ENCODE data around the gene ISM1. TPM values are rescaled to one million over a fixed set of nuclear protein-coding genes. Genes with fewer than 3 reads are reported as not detected.

The ISM1 gene
- total RNA-seq, 4 donors from 2014 or later, result 0.55 to 0.64 TPM; not detected in 2

DNA sequence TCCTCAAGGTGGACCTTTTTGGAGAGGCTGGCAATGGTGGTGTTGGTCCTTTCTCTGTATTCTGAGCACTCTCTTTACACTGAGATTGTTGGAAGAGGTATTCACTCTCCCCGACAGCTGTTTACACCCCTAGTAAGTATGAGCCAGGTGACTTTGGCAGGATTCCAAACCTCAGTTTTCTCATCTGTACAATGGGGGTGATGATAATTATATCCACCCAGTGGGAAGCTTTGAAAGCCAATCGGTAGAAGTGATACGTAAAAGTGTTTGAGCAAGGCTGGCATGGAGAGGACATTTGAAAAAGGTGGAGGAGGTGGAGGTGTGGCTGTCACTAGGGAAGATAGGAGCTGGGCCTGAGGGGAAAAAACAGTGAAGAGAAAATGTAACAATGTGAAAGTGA lies 35.5 kb downstream of the ISM1 start:
- H3K36me3 ChIP-seq, result no peaks in the 10 kb centered on the region
- no peak overlapping the region for H3K27ac ChIP-seq
- no peaks in the 10 kb centered on the region for H3K4me1 ChIP-seq
- intact Hi-C loops (cut with DNase I; ENCODE audit: low total_unique reads) (no loop called here), in situ Hi-C loops (cut with MboI; ENCODE audit: low pct_ligation_motif_present in 1 of 4, low pct_unique_long_range_greater_than_20kb in 1 of 4, low sequenced_read_pairs in 3 of 4) (no loop called here)
- H3K27me3 ChIP-seq, result no peaks in the 10 kb centered on the region
- 81 to 94% methylated on average over 3 of the region's 3 CpGs for WGBS, 2 donors (ENCODE audit: low coverage in 1 of 2)
- no peak overlapping the region for H3K4me3 ChIP-seq
- DNase-seq, result no peak
- TF ChIP-seq POLR2A (IDR thresholded peaks at IDR 0.05) (no peak), POLR2AphosphoS5 (IDR thresholded peaks at IDR 0.05) (no peak), EP300 (IDR thresholded peaks at IDR 0.05; ENCODE audit: low read depth) (no peak)
- TF ChIP-seq, protein P1, sequence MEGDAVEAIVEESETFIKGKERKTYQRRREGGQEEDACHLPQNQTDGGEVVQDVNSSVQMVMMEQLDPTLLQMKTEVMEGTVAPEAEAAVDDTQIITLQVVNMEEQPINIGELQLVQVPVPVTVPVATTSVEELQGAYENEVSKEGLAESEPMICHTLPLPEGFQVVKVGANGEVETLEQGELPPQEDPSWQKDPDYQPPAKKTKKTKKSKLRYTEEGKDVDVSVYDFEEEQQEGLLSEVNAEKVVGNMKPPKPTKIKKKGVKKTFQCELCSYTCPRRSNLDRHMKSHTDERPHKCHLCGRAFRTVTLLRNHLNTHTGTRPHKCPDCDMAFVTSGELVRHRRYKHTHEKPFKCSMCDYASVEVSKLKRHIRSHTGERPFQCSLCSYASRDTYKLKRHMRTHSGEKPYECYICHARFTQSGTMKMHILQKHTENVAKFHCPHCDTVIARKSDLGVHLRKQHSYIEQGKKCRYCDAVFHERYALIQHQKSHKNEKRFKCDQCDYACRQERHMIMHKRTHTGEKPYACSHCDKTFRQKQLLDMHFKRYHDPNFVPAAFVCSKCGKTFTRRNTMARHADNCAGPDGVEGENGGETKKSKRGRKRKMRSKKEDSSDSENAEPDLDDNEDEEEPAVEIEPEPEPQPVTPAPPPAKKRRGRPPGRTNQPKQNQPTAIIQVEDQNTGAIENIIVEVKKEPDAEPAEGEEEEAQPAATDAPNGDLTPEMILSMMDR (IDR thresholded peaks at IDR 0.05), result no peak
- H3K9me3 ChIP-seq, result no peaks in the 10 kb centered on the region

DNA sequence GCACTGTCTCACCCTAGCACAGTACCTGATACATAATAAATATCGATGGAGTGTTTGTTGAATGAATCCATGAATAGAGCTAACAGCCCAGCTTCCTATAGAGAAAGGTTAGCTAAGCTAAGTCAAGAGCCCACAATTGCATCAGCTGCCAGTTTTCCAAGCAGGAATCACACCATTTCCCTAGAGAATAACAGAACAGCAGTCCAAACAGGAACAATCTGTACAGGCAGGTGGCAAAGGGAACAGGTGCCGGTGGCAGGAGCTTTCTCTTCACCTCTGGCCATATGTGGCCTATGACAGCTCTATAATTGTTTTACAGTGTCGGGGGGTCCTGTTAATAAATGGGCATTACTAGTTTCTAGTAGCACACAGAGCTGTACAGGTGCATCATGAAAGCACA lies 38.8 kb downstream of the ISM1 start:
- WGBS, 2 donors (ENCODE audit: low coverage in 1 of 2), result 74 to 88% methylated on average over 1 to 3 of the region's 3 CpGs
- DNase-seq, result no peak
- intact Hi-C loops (cut with DNase I; ENCODE audit: low total_unique reads), result no loop called here

DNA sequence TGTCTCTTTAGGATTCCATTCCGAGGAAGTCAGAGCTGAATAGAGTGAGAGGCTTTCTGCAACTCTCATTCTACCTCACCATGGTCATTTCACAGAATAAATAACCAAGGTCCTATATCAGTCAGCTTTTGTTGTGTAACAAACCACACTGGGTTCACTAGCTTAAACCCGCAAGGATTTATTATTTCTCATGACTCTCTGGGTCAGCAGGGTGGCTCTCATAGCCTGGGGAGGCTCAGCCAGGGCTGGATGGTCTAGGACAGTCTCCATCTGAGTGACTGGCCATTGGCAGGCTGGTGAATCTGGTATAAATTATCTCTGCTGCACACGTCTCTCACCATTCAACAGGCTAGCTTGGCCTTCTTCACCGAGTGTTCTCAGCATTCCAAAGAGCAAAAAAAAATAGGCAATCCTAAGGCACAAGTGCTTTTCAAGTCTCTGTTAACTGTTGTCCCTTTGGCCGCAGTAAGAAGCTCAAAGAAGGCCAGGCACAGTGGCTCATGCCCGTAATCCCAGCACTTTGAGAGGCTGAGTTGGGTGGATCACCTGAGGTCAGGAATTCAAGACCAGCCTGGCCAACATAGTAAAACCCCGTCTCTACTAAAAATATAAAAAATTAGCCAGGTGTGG lies 39.7 kb downstream of the ISM1 start:
- Histone ChIP-seq H3K4me1 (peaks cover 0 to 5% (median 0%) of the 10 kb centered on the region in 4 donors), H3K27ac (no peak overlapping the region), H3K36me3 (no peaks in the 10 kb centered on the region), H3K9me3 (no peaks in the 10 kb centered on the region), H3K4me3 (no peak overlapping the region), H3K27me3 (no peaks in the 10 kb centered on the region)
- intact Hi-C loops (cut with DNase I; ENCODE audit: low total_unique reads), result no loop called here
- DNase-seq, result no peak
- WGBS, 2 donors (ENCODE audit: low coverage in 1 of 2), result 84 to 86% methylated on average over 5 to 7 of the region's 7 CpGs
- in situ Hi-C loops (cut with MboI; ENCODE audit: low pct_ligation_motif_present in 1 of 4, low pct_unique_long_range_greater_than_20kb in 1 of 4, low sequenced_read_pairs in 3 of 4), result no loop called here
- TF ChIP-seq POLR2AphosphoS5 (IDR thresholded peaks at IDR 0.05) (no peak), EP300 (IDR thresholded peaks at IDR 0.05; ENCODE audit: low read depth) (no peak), POLR2A (IDR thresholded peaks at IDR 0.05) (no peak)
- TF ChIP-seq, protein P1 (IDR thresholded peaks at IDR 0.05), result no peak

More for the DNA sequence above, 38.8 kb downstream of the ISM1 start:
- Histone ChIP-seq H3K4me1 (peaks cover 0 to 5% (median 0%) of the 10 kb centered on the region in 4 donors), H3K27me3 (no peaks in the 10 kb centered on the region), H3K36me3 (no peaks in the 10 kb centered on the region), H3K27ac (no peak overlapping the region), H3K9me3 (no peaks in the 10 kb centered on the region), H3K4me3 (no peak overlapping the region)
- TF ChIP-seq POLR2A (IDR thresholded peaks at IDR 0.05) (no peak), POLR2AphosphoS5 (IDR thresholded peaks at IDR 0.05) (no peak), EP300 (IDR thresholded peaks at IDR 0.05; ENCODE audit: low read depth) (no peak)
- TF ChIP-seq, protein P1 (IDR thresholded peaks at IDR 0.05), result no peak
- in situ Hi-C loops (cut with MboI; ENCODE audit: low pct_ligation_motif_present in 1 of 4, low pct_unique_long_range_greater_than_20kb in 1 of 4, low sequenced_read_pairs in 3 of 4), result no loop called here

DNA sequence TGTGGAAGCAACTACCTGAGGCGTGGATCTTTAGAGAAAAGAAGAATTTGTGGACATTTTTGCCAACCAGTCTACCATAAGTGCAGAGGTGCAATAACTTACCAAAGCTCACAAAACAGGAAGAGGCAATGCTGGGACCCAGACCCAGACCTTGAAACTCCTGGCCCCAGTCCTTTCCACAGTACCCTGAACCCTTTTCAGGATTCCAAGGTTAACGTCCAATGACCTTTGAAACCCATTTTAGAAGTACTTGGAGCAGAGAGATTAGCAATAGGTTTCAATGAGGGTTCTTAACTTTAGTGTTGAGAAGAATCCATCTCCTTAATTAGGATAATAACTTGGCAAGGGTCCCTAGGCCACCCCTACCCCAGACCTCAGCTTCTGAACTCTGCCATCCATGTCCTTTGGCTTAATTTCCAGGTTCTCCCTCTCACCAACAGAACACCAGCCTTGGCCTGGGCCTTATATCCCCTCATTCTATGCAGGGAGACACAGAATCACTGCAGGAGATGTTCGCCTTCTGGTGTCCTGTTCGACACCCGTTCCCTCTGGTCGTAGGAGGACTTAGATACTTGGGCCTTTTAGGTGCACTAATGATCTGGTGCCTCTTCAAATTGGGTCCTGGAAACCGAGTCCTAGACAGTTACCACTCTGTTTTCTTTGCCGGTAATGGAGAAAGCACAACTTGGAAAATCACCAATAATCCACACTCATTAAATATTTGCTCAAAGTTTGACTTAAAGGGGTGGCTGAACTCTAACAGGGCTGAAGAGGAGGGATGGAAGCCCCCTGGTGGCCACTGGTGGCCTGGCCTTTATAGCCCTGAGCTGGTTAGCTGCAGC lies 40.6 kb downstream of the ISM1 start:
- Histone ChIP-seq H3K4me1 (peaks cover 0 to 5% (median 0%) of the 10 kb centered on the region in 4 donors), H3K36me3 (no peaks in the 10 kb centered on the region), H3K27ac (no peak overlapping the region), H3K4me3 (no peak overlapping the region), H3K27me3 (no peaks in the 10 kb centered on the region), H3K9me3 (no peaks in the 10 kb centered on the region)
- in situ Hi-C loops (cut with MboI; ENCODE audit: low pct_ligation_motif_present in 1 of 4, low pct_unique_long_range_greater_than_20kb in 1 of 4, low sequenced_read_pairs in 3 of 4), result no loop called here
- intact Hi-C loops (cut with DNase I; ENCODE audit: low total_unique reads), result no loop called here
- 85% methylated on average over 8 of the region's 8 CpGs; no CpG with 5 or more reads in 1 of the 2 donors for WGBS, 2 donors (ENCODE audit: low coverage in 1 of 2)
- peak; percentile 39 for DNase-seq
- TF ChIP-seq, protein P1 (IDR thresholded peaks at IDR 0.05), result peak; percentile 43 to 59 (median 47)
- TF ChIP-seq POLR2A (IDR thresholded peaks at IDR 0.05) (no peak), POLR2AphosphoS5 (IDR thresholded peaks at IDR 0.05) (no peak), EP300 (IDR thresholded peaks at IDR 0.05; ENCODE audit: low read depth) (no peak)

All from transverse colon (tissue), 4 donors.